HAP-1 (cell line): ENCODE measurements around the gene ESD.

Source experiments
- DNase-seq, 2 experiments: peaks; one replicate each; pipeline ENCODE4 v3.0.0-alpha.2; 2016 to 2020; ENCODE audit warnings: low spot score in 2 of 2
- H3K27me3 ChIP-seq: fragments of 250-450 bp; sonication (Bioruptor Pico); 2 replicates; pipeline ENCODE4 v1.5.1; 2020; ENCODE audit warnings: low read depth, mild to moderate bottlenecking, moderate library complexity
- H3K36me3 ChIP-seq: fragments of 250-450 bp; sonication (Bioruptor Pico); replicated peaks from 2 replicates; pipeline ENCODE4 v1.5.1; 2020; ENCODE audit warnings: mild to moderate bottlenecking
- H3K4me1 ChIP-seq: fragments of 250-450 bp; sonication (Bioruptor Pico); 2 replicates; pipeline ENCODE4 v1.5.1; 2020; ENCODE audit warnings: mild to moderate bottlenecking
- H3K4me3 ChIP-seq: fragments of 250-450 bp; sonication (Bioruptor Pico); 2 replicates; pipeline ENCODE4 v1.5.1; 2020; ENCODE audit warnings: mild to moderate bottlenecking, moderate library complexity
- H3K9me3 ChIP-seq: fragments of 250-450 bp; sonication (Bioruptor Pico); 2 replicates; pipeline ENCODE4 v1.5.1; 2020; ENCODE audit warnings: mild to moderate bottlenecking, moderate library complexity
- in situ Hi-C: fragments of 300-500 bp; cut with MboI; formaldehyde crosslinking; loops from 3 replicates; pipeline ENCODE4 v1.14.3; 2020; ENCODE audit warnings: low sequenced_read_pairs, inconsistent platforms, mixed read lengths

The ESD gene

GRCh38 chr13:46749951-46750350, 47.0 kb downstream of the ESD start:
- no peaks in the 10 kb centered on the region; the same call in 1 of the 2 replicates for H3K9me3 ChIP-seq
- no peak overlapping the region for H3K4me3 ChIP-seq
- H3K27me3 ChIP-seq: no peaks in the 10 kb centered on the region
- H3K4me1 ChIP-seq: no peaks in the 10 kb centered on the region
- no peak for DNase-seq
- H3K36me3 ChIP-seq: peaks cover 4% of the 10 kb centered on the region; the same call in 1 of the 2 replicates
- in situ Hi-C loops: no loop called here

- no peak for DNase-seq
- in situ Hi-C loops: no loop called here
- Histone ChIP-seq H3K4me3 (no peak overlapping the region), H3K9me3 (no peaks in the 10 kb centered on the region; the same call in 1 of the 2 replicates), H3K36me3 (peaks cover 4% of the 10 kb centered on the region), H3K4me1 (no peaks in the 10 kb centered on the region), H3K27me3 (no peaks in the 10 kb centered on the region)
Measured at GRCh38 chr13:46748300-46748699, 48.7 kb downstream of the ESD start.

- Histone ChIP-seq H3K4me1 (no peaks in the 10 kb centered on the region), H3K27me3 (no peaks in the 10 kb centered on the region), H3K36me3 (peaks cover 4% of the 10 kb centered on the region), H3K9me3 (no peaks in the 10 kb centered on the region; the same call in 1 of the 2 replicates), H3K4me3 (no peak overlapping the region)
- DNase-seq: no peak
- in situ Hi-C loops: no loop called here
Measured at GRCh38 chr13:46747031-46747820, 49.7 kb downstream of the ESD start.

GRCh38 chr13:46745706-46746105, 51.3 kb downstream of the ESD start:
- H3K9me3 ChIP-seq: no peaks in the 10 kb centered on the region; the same call in 1 of the 2 replicates
- no peak overlapping the region for H3K4me3 ChIP-seq
- DNase-seq: no peak
- no peaks in the 10 kb centered on the region for H3K4me1 ChIP-seq
- in situ Hi-C loops: no loop called here
- H3K27me3 ChIP-seq: no peaks in the 10 kb centered on the region
- H3K36me3 ChIP-seq: peaks cover 2% of the 10 kb centered on the region; the same call in 1 of the 2 replicates

GRCh38 chr13:46745062-46745461, 51.9 kb downstream of the ESD start:
- no peak overlapping the region for H3K4me3 ChIP-seq
- H3K9me3 ChIP-seq: no peaks in the 10 kb centered on the region; the same call in 1 of the 2 replicates
- H3K36me3 ChIP-seq: no peaks in the 10 kb centered on the region; the same call in 1 of the 2 replicates
- H3K27me3 ChIP-seq: no peaks in the 10 kb centered on the region
- in situ Hi-C loops: no loop called here
- DNase-seq: no peak
- H3K4me1 ChIP-seq: no peaks in the 10 kb centered on the region

- Histone ChIP-seq H3K4me3 (no peak overlapping the region), H3K4me1 (peaks cover 1% of the 10 kb centered on the region; the same call in 1 of the 2 replicates), H3K9me3 (no peaks in the 10 kb centered on the region), H3K36me3 (no peaks in the 10 kb centered on the region; the same call in 1 of the 2 replicates), H3K27me3 (no peaks in the 10 kb centered on the region)
- no peak for DNase-seq
- in situ Hi-C loops: no loop called here
Measured at GRCh38 chr13:46743191-46743590, 53.8 kb downstream of the ESD start.

GRCh38 chr13:46739447-46740098, 57.4 kb downstream of the ESD start:
- H3K36me3 ChIP-seq: no peaks in the 10 kb centered on the region; the same call in 1 of the 2 replicates
- peaks cover 8% of the 10 kb centered on the region; the same call in 1 of the 2 replicates for H3K4me1 ChIP-seq
- H3K4me3 ChIP-seq: no peak overlapping the region
- H3K27me3 ChIP-seq: no peaks in the 10 kb centered on the region
- no peaks in the 10 kb centered on the region for H3K9me3 ChIP-seq
- no peak for DNase-seq
- in situ Hi-C loops: no loop called here

GRCh38 chr13:46738766-46739165, 58.2 kb downstream of the ESD start:
- Histone ChIP-seq H3K4me1 (peaks cover 8% of the 10 kb centered on the region; the same call in 1 of the 2 replicates), H3K4me3 (no peak overlapping the region), H3K36me3 (no peaks in the 10 kb centered on the region), H3K27me3 (no peaks in the 10 kb centered on the region), H3K9me3 (no peaks in the 10 kb centered on the region)
- in situ Hi-C loops: no loop called here
- no peak for DNase-seq

- in situ Hi-C loops: no loop called here
- Histone ChIP-seq H3K9me3 (no peaks in the 10 kb centered on the region), H3K4me3 (no peak overlapping the region), H3K36me3 (peaks cover 2% of the 10 kb centered on the region; the same call in 1 of the 2 replicates), H3K27me3 (no peaks in the 10 kb centered on the region), H3K4me1 (peaks cover 8% of the 10 kb centered on the region; the same call in 1 of the 2 replicates)
- peak; percentile 33 to 74 for DNase-seq
Measured at GRCh38 chr13:46738055-46738454, 58.9 kb downstream of the ESD start.

GRCh38 chr13:46736541-46737310, 60.2 kb downstream of the ESD start:
- H3K9me3 ChIP-seq: no peaks in the 10 kb centered on the region
- H3K36me3 ChIP-seq: peaks cover 9% of the 10 kb centered on the region; the same call in 1 of the 2 replicates
- H3K27me3 ChIP-seq: no peaks in the 10 kb centered on the region
- peaks cover 8% of the 10 kb centered on the region; the same call in 1 of the 2 replicates for H3K4me1 ChIP-seq
- in situ Hi-C loops: no loop called here
- no peak overlapping the region for H3K4me3 ChIP-seq
- DNase-seq: no peak

GRCh38 chr13:46735425-46735824, 61.5 kb downstream of the ESD start:
- H3K36me3 ChIP-seq: peaks cover 9% of the 10 kb centered on the region; the same call in 1 of the 2 replicates
- no peak for DNase-seq
- H3K4me1 ChIP-seq: peaks cover 8% of the 10 kb centered on the region; the same call in 1 of the 2 replicates
- in situ Hi-C loops: no loop called here
- no peaks in the 10 kb centered on the region for H3K9me3 ChIP-seq
- H3K4me3 ChIP-seq: no peak overlapping the region
- H3K27me3 ChIP-seq: no peaks in the 10 kb centered on the region

- H3K27me3 ChIP-seq: no peaks in the 10 kb centered on the region
- no peaks in the 10 kb centered on the region for H3K4me1 ChIP-seq
- no peak for DNase-seq
- H3K36me3 ChIP-seq: peaks cover 13% of the 10 kb centered on the region; the same call in 1 of the 2 replicates
- in situ Hi-C loops: no loop called here
- H3K9me3 ChIP-seq: no peaks in the 10 kb centered on the region
- no peak overlapping the region for H3K4me3 ChIP-seq
Measured at GRCh38 chr13:46731535-46731934, 65.4 kb downstream of the ESD start.

GRCh38 chr13:46728777-46729176, 68.2 kb downstream of the ESD start:
- no peaks in the 10 kb centered on the region for H3K4me1 ChIP-seq
- H3K36me3 ChIP-seq: peaks cover 21% of the 10 kb centered on the region
- in situ Hi-C loops: no loop called here
- DNase-seq: no peak
- H3K4me3 ChIP-seq: no peak overlapping the region
- no peaks in the 10 kb centered on the region for H3K27me3 ChIP-seq
- H3K9me3 ChIP-seq: no peaks in the 10 kb centered on the region
